Fibroblast of villous mesenchyme (primary cell): Measurements from ENCODE around the gene MSRB3. TPM values are rescaled to one million over a fixed set of nuclear protein-coding genes. Genes with fewer than 3 reads are reported as not detected.

Source experiments
- DNase-seq: peaks from one replicate; pipeline ENCODE4 v3.0.0-alpha.2; 2010; ENCODE audit warnings: low read depth
- H3K4me3 ChIP-seq: 2 replicates; pipeline ENCODE4 v1.5.1; 2011; ENCODE audit warnings: low read depth, mild to moderate bottlenecking, low read length
- total RNA-seq: library from RNA; depleted of rRNA; stranded (reverse); fragments of >200 nt; gene quantifications from 2 replicates; pipeline ENCODE4 v1.2.3, GENCODE V29; 2012
- TF ChIP-seq, protein P1 (sequence below): IDR thresholded peaks from 2 replicates; pipeline ENCODE4 v1.5.1; 2012; ENCODE audit warnings: low read depth, mild to moderate bottlenecking, low read length; ENCODE audit not compliant: insufficient read depth

MSRB3 gene
- total RNA-seq, 1 donor: 111 TPM

DNA sequence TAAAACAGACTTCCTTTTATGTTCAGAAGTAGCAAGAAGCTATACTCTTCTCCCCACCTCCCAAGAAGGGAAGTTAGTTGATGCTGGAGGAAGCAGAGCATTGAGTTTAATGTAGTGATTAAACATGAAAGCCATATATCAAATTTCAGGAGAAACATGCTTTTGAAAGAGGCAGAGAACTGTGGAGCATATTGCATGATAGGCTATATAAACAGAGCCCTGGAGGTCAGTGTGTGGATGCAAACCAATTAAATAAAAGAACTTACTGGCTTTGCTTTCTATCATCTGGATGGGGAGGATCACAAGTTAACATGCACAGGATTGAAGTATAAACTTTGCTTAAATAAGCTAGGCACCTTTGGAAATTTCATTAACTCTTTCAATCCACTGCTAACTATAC, 94.1 kb downstream of the MSRB3 start:
- H3K4me3 ChIP-seq: no peak overlapping the region
- TF ChIP-seq, protein P1, sequence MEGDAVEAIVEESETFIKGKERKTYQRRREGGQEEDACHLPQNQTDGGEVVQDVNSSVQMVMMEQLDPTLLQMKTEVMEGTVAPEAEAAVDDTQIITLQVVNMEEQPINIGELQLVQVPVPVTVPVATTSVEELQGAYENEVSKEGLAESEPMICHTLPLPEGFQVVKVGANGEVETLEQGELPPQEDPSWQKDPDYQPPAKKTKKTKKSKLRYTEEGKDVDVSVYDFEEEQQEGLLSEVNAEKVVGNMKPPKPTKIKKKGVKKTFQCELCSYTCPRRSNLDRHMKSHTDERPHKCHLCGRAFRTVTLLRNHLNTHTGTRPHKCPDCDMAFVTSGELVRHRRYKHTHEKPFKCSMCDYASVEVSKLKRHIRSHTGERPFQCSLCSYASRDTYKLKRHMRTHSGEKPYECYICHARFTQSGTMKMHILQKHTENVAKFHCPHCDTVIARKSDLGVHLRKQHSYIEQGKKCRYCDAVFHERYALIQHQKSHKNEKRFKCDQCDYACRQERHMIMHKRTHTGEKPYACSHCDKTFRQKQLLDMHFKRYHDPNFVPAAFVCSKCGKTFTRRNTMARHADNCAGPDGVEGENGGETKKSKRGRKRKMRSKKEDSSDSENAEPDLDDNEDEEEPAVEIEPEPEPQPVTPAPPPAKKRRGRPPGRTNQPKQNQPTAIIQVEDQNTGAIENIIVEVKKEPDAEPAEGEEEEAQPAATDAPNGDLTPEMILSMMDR: no peak
- peak; percentile 54 for DNase-seq

DNA sequence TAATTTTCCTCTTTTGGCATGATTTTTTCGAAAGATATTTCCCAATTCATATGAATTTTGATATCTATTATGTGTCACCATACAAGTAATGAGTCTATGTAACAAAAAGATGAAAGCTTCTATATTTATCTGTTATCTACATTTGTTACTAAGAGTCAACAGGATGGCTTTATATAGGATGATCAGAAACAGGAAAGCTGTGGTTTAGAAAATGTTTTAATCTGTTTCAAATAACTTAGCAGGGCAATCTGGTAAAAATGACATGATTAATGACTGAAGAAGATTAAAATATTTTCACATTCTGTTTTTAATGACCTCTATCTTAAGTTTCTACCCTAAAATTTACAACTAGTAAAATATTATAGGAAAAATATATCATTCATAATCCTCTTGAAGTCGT, 105.8 kb downstream of the MSRB3 start:
- TF ChIP-seq, protein P1: no peak
- DNase-seq: peak; percentile 37

DNA sequence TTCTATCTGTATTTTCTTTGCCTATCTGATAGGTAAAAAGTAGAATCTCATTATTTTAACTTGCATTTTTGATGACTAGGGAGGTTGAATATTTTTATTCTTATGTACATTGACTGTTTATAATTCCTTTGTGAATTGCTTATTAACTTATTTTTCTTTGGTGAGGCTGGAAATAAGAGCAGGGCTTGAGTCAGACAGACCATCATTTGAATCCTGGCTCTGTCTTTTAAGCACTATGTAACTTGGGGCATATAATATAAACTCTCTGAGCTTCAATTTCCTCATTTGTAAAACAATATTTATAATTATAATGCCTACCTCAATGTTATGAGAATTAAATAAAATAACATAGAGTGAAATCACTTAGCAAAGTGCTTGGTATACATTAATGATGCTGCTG, 108.9 kb downstream of the MSRB3 start:
- no peak overlapping the region for H3K4me3 ChIP-seq
- no peak for DNase-seq
- TF ChIP-seq, protein P1: no peak

More for the DNA sequence above, 105.8 kb downstream of the MSRB3 start:
- H3K4me3 ChIP-seq: no peak overlapping the region

DNA sequence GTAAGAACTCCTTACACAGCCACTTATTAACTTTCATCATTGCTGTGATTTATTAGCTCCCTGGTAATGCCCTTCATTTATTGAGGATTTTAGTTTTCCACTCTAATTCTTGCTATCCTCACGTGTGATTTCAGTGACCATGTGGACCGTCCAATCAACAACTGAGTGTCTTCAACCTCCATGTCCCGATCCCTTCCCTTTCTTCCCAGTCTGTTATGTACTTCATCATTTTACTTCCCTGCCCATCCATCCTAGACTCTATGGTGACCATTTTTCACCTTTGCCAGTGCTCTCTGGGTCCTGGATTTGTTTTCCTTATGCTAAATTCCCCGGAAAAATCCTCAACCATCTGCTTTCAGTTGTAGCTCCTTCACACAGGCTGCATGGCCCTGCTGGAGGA, 111.0 kb downstream of the MSRB3 start:
- DNase-seq: no peak
- TF ChIP-seq, protein P1: no peak
- H3K4me3 ChIP-seq: no peak overlapping the region

DNA sequence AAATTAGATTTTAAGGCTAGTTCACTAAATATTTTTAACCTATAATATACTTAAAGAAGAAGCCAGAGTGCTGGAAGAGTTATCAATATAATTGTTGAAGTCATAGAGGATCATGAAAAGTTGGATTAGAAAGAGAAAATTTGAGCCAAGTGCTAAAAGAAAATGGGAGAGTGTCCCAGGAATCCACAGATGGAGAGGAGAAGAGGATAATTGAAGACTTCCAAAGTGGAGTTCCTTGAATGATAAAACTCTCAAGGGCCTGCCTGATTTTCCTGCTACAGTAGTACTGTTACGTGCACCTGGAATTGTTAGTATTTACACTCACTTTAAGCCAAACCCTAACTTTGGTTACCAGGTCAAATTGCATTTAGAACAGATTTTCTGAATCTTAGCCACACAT, 113.2 kb downstream of the MSRB3 start:
- TF ChIP-seq, protein P1: no peak
- no peak for DNase-seq
- H3K4me3 ChIP-seq: no peak overlapping the region

DNA sequence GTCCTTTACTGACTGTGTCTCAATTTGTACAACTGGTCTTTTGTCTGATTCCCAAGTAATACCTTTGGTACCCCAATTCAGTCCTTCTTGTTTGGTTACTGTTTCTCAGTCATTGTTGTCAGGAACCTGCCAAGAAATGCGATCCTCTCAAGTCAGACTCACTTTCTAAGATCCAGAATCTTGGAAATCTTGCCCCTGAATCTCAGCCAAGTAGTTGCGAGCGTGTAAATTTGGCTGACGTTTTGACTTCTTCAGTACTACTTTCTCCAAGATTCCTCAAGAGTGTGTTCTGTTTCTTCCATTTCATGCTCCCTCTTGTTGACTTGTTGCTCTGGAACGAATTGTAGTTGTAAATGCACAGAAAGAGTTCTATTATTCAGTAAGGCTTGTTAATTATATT, 114.0 kb downstream of the MSRB3 start:
- TF ChIP-seq, protein P1: no peak
- no peak overlapping the region for H3K4me3 ChIP-seq
- no peak for DNase-seq

DNA sequence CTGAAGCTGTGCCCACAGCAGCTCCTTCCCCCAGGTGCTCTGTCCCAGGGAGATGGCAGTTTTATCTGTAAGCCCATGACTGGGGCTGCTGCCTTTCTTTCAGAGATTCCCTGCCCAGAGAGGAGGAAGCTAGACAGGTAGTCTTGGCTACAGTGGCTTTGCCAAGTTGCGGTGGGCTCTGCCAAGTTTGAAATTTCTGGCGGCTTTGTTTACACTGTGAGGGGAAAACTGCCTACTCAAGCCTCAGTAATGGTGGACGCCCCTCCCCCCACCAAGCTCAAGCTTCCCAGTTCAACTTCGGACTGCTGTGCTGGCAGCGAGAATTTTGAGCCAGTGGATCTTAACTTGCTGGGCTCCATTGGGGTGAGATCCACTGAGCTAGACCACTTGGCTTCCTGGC, 124.7 kb downstream of the MSRB3 start:
- no peak for DNase-seq
- H3K4me3 ChIP-seq: no peak overlapping the region
- TF ChIP-seq, protein P1: no peak
